Mesothelial cell of epicardium (in vitro differentiated cells): Measurements from ENCODE around the gene PEX1. TPM values are rescaled to one million over a fixed set of nuclear protein-coding genes. Genes with fewer than 3 reads are reported as not detected.
"Not testable (repeated sequence)": the region's sequence is repeated elsewhere in the genome, so short reads cannot be mapped to it uniquely, and the experiment has no call there.

ENCODE experiments used
- DNase-seq, 2 experiments: peaks; one replicate each; pipeline ENCODE4 v3.0.0; 2021; ENCODE audit warnings: low spot score in 2 of 2; ENCODE audit not compliant: unreplicated experiment in 2 of 2
- H3K27ac Mint-ChIP-seq: 2 replicates; pipeline ENCODE4 v1.8.0; 2021; ENCODE audit warnings: mixed read lengths
- H3K27me3 Mint-ChIP-seq: 2 replicates; pipeline ENCODE4 v1.8.0; 2021; ENCODE audit warnings: low read depth, mixed read lengths
- H3K36me3 Mint-ChIP-seq: 2 replicates; pipeline ENCODE4 v1.8.0; 2021; ENCODE audit warnings: mixed read lengths
- H3K4me1 Mint-ChIP-seq: 2 replicates; pipeline ENCODE4 v1.8.0; 2021; ENCODE audit warnings: mixed read lengths
- H3K4me3 Mint-ChIP-seq: 2 replicates; pipeline ENCODE4 v1.8.0; 2021; ENCODE audit warnings: mild to moderate bottlenecking, moderate library complexity, mixed read lengths
- H3K9me3 Mint-ChIP-seq: 2 replicates; pipeline ENCODE4 v1.8.0; 2021; ENCODE audit warnings: mixed read lengths
- CTCF ChIP-seq: fragments of 200-600 bp; sonication (generic); IDR thresholded peaks from one replicate; pipeline ENCODE4 v1.5.0; 2021; ENCODE audit warnings: antibody characterized with exemption; ENCODE audit not compliant: unreplicated experiment
- total RNA-seq: library from RNA; stranded (reverse); gene quantifications from 3 replicates; pipeline ENCODE4 v1.2.1, GENCODE V29; 2021

The PEX1 gene
- total RNA-seq, 1 donor from 2014 or later, result 22.9 TPM

DNA sequence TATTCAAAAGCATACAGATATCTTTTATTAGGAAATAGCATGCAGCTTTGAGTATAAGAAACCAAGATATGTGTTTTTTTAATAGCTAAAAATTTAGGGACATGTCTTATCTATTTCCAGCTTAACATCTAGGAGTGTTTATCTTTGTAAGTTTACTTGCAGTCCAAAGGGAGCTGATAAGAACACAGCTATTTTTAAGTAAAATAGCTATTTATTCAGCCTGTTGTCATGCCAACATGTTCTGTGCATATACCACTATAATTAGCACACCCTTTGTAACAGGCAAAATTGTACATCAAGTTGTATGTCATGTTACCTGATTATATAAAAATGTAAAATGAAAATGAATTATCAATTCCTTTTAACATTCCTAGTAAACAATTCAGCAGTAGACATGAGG, 32.3 kb upstream of the PEX1 start:
- no peak for DNase-seq
- Mint-ChIP-seq H3K4me3 (no peak overlapping the region), H3K27ac (no peak overlapping the region), H3K9me3 (no peaks in the 10 kb centered on the region), H3K36me3 (peaks cover 25% of the 10 kb centered on the region), H3K4me1 (no peaks in the 10 kb centered on the region), H3K27me3 (no peaks in the 10 kb centered on the region)
- no peak for TF ChIP-seq CTCF

DNA sequence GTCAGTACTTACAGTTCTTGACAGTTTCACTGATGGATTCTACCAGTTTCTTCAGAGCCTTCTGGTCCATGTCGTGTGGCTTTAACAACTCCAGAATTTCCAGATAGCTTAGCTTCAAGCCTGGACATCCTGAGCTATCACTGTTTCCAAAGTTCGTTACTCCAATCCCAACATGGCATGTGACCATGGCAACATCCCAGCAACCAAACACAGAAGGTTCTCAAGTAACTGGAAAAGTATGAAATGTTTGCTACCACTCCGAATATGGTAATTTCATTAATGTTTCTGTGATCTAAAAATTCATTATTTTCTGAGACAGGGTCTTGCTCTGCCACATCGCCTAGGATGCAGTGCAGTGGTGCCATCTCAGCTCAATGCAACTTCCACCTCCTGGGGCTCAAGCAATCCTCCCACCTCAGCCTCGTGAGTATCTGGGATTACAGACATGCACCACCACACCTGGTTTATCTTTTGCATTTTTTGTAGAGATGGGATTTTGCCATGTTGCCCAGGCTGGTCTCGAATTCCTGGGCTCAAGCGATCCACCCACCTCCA, 29.6 kb upstream of the PEX1 start:
- TF ChIP-seq CTCF, result no peak
- Mint-ChIP-seq H3K9me3 (no peaks in the 10 kb centered on the region), H3K4me3 (no peak overlapping the region), H3K36me3 (peaks cover 9% of the 10 kb centered on the region), H3K27me3 (peaks cover 1% of the 10 kb centered on the region), H3K4me1 (no peaks in the 10 kb centered on the region), H3K27ac (no peak overlapping the region)
- no peak for DNase-seq

DNA sequence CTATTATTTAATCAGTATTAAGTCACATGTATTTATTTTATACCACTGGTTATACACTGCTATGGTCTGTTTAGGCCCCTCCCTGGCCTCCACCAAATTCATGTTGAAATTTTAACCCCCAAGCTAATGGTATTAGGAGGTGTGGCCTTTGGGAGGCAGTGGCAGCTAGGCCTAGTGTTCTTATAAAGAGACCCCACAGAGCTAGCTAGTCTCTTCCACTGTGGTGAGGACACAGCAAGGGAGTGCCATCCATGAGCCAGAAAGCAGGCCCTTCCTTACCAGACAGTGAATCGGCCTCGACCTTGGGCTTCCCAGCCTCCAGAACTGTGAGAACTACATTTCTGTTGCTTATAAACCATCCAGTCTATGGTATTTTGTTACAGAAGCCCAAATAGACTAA, 28.9 kb upstream of the PEX1 start:
- H3K4me3 Mint-ChIP-seq, result no peak overlapping the region
- H3K36me3 Mint-ChIP-seq, result peaks cover 7% of the 10 kb centered on the region
- peaks cover 1% of the 10 kb centered on the region for H3K27me3 Mint-ChIP-seq
- H3K4me1 Mint-ChIP-seq, result no peaks in the 10 kb centered on the region
- no peak overlapping the region for H3K27ac Mint-ChIP-seq
- DNase-seq, result no peak
- no peaks in the 10 kb centered on the region for H3K9me3 Mint-ChIP-seq
- TF ChIP-seq CTCF, result no peak

- Mint-ChIP-seq H3K4me1 (no peaks in the 10 kb centered on the region), H3K4me3 (no peak overlapping the region), H3K27ac (no peak overlapping the region), H3K9me3 (no peaks in the 10 kb centered on the region), H3K27me3 (peaks cover 1% of the 10 kb centered on the region), H3K36me3 (no peaks in the 10 kb centered on the region)
- TF ChIP-seq CTCF, result no peak
- DNase-seq, result no peak
Measured at GRCh38 chr7:92550194-92550593, 21.9 kb upstream of the PEX1 start.

- Mint-ChIP-seq H3K4me1 (no peaks in the 10 kb centered on the region), H3K4me3 (no peak overlapping the region), H3K36me3 (no peaks in the 10 kb centered on the region), H3K9me3 (peaks cover 4% of the 10 kb centered on the region), H3K27ac (no peak overlapping the region), H3K27me3 (no peaks in the 10 kb centered on the region)
- TF ChIP-seq CTCF, result no peak
- no peak for DNase-seq
Measured at GRCh38 chr7:92547579-92547978, 19.3 kb upstream of the PEX1 start.

DNA sequence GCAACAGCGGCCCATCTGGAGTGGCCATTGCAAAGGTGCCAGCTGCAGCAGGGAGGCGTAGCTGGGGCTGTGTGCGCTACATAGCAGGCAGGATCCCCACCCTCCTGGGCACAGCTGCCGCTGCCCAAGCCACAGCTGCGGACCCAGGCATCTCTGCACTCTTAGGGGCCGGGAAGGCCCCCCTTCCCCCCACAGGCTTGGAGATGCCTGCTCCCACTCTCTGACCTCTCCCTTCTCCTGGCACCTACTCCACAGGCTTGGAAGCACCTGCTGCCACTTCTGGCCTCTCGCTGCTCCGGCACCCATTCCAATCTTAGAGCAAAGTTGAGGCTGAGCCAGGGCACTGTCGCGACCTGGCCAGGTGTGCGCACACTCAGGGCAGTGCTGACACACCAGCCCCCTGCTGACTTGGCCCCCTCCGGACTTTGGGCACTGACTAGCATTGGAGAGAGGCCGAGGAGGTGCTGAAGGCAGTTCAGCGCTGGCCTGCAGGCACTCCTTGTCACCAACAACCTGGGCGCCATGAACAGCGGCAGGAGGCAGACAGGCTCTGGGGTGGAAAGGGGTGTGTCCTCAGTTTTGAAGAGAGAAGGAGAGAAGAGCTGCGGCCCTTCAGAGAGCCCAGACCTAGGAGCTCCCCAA, 18.7 kb upstream of the PEX1 start:
- TF ChIP-seq CTCF, result no peak
- H3K9me3 Mint-ChIP-seq, result peaks cover 10% of the 10 kb centered on the region
- no peaks in the 10 kb centered on the region for H3K27me3 Mint-ChIP-seq
- H3K36me3 Mint-ChIP-seq, result no peaks in the 10 kb centered on the region
- H3K27ac Mint-ChIP-seq, result no peak overlapping the region
- H3K4me1 Mint-ChIP-seq, result no peaks in the 10 kb centered on the region
- no peak overlapping the region for H3K4me3 Mint-ChIP-seq
- no peak for DNase-seq

GRCh38 chr7:92545116-92545515, 16.8 kb upstream of the PEX1 start:
- not testable (repeated sequence) for H3K4me3 Mint-ChIP-seq, DNase-seq, H3K4me1 Mint-ChIP-seq, H3K27ac Mint-ChIP-seq, H3K27me3 Mint-ChIP-seq, H3K36me3 Mint-ChIP-seq
- H3K9me3 Mint-ChIP-seq, result peaks cover 19% of the 10 kb centered on the region

GRCh38 chr7:92543542-92543941, 15.2 kb upstream of the PEX1 start:
- not testable (repeated sequence) for H3K36me3 Mint-ChIP-seq, H3K4me3 Mint-ChIP-seq, DNase-seq, H3K4me1 Mint-ChIP-seq, H3K27me3 Mint-ChIP-seq, H3K27ac Mint-ChIP-seq
- peaks cover 19% of the 10 kb centered on the region for H3K9me3 Mint-ChIP-seq
